Caco-2 (cell line): ENCODE results near the gene PPP6R2. TPM values are rescaled to one million over a fixed set of nuclear protein-coding genes. Genes with fewer than 3 reads are reported as not detected.

Experiments used
- BruUV-seq: library from RNA; stranded (reverse); fragments of 400-500 nt; replicated peaks from 2 replicates; lab custom pipeline; 2021; lab: Mats Ljungman, UMichigan
- CTCF ChIA-PET: fragments of 300-600 bp; sonication (Branson Sonifier 250); formaldehyde crosslinking; loops from one replicate; lab custom pipeline; 2022; ENCODE audit warnings: antibody characterized with exemption; lab: Charles Lee
- POLR2A ChIA-PET: fragments of 300-600 bp; sonication (Branson Sonifier 250); formaldehyde crosslinking; loops from one replicate; lab custom pipeline; 2022; ENCODE audit warnings: antibody characterized with exemption; lab: Charles Lee
- DNase-seq, 2 experiments: peaks; one replicate each; pipeline versions ENCODE4 v3.0.0 to v3.0.0-alpha.2; 2020 to 2022
- H3K27me3 ChIP-seq: replicated peaks from 2 replicates; pipeline ENCODE4 v1.6.0; 2011; ENCODE audit warnings: low read length; ENCODE audit not compliant: control insufficient read depth, insufficient read depth
- H3K36me3 ChIP-seq: 2 replicates; pipeline ENCODE4 v1.5.1; 2011; ENCODE audit warnings: low read length; ENCODE audit not compliant: control insufficient read depth, insufficient read depth
- H3K4me1 ChIP-seq: fragments of 250-450 bp; sonication (Bioruptor Pico); 2 replicates; pipeline ENCODE4 v1.5.1; 2020; ENCODE audit warnings: mild to moderate bottlenecking
- H3K4me3 ChIP-seq: 2 replicates; pipeline ENCODE4 v1.5.1; 2011; ENCODE audit warnings: low read depth, mild to moderate bottlenecking, control low read depth, low read length
- H3K9me3 ChIP-seq: fragments of 250-450 bp; sonication (Bioruptor Pico); 2 replicates; pipeline ENCODE4 v1.5.1; 2020; ENCODE audit warnings: mild to moderate bottlenecking, moderate library complexity
- H3K27ac Mint-ChIP-seq: one replicate; pipeline ENCODE4 v1.8.0; 2022; ENCODE audit warnings: mixed read lengths; ENCODE audit not compliant: unreplicated experiment
- H3K27me3 Mint-ChIP-seq: one replicate; pipeline ENCODE4 v1.8.0; 2022; ENCODE audit warnings: mixed read lengths; ENCODE audit not compliant: insufficient read depth, unreplicated experiment
- H3K36me3 Mint-ChIP-seq: one replicate; pipeline ENCODE4 v1.8.0; 2022; ENCODE audit warnings: mild to moderate bottlenecking, mixed read lengths; ENCODE audit not compliant: insufficient read depth, unreplicated experiment
- H3K4me1 Mint-ChIP-seq: one replicate; pipeline ENCODE4 v1.8.0; 2022; ENCODE audit warnings: low read depth, mixed read lengths; ENCODE audit not compliant: unreplicated experiment
- H3K4me3 Mint-ChIP-seq: one replicate; pipeline ENCODE4 v1.8.0; 2022; ENCODE audit warnings: mild to moderate bottlenecking, moderate library complexity, mixed read lengths; ENCODE audit not compliant: unreplicated experiment
- H3K9me3 Mint-ChIP-seq: one replicate; pipeline ENCODE4 v1.8.0; 2022; ENCODE audit warnings: mixed read lengths; ENCODE audit not compliant: unreplicated experiment
- intact Hi-C: fragments of 100-400 bp; cut with micrococcal nuclease; formaldehyde crosslinking; loops from one replicate; pipeline ENCODE4 v1.10.0; 2022; ENCODE audit not compliant: unreplicated experiment
- total RNA-seq: library from RNA; stranded (reverse); gene quantifications from 2 replicates; pipeline ENCODE4 v1.2.3, GENCODE V29; 2022
- TF ChIP-seq, protein P1 (sequence below), 2 experiments: fragments of 200-600 bp in 1 of 2; IDR thresholded peaks; 1 replicate in 1 of 2; 2 replicates in 1 of 2; pipeline versions ENCODE4 v1.5.1 to v1.8.0; 2011 to 2022; ENCODE audit warnings: antibody characterized with exemption in 1 of 2, control low read depth in 1 of 2, inconsistent platforms in 1 of 2, low read depth in 1 of 2, low read length in 1 of 2, mild to moderate bottlenecking in 1 of 2, moderate library complexity in 1 of 2; ENCODE audit not compliant: insufficient read depth in 1 of 2, severe bottlenecking in 1 of 2, unreplicated experiment in 1 of 2

PPP6R2 gene
- total RNA-seq, 1 experiment from 2014 or later: 60.7 TPM

DNA sequence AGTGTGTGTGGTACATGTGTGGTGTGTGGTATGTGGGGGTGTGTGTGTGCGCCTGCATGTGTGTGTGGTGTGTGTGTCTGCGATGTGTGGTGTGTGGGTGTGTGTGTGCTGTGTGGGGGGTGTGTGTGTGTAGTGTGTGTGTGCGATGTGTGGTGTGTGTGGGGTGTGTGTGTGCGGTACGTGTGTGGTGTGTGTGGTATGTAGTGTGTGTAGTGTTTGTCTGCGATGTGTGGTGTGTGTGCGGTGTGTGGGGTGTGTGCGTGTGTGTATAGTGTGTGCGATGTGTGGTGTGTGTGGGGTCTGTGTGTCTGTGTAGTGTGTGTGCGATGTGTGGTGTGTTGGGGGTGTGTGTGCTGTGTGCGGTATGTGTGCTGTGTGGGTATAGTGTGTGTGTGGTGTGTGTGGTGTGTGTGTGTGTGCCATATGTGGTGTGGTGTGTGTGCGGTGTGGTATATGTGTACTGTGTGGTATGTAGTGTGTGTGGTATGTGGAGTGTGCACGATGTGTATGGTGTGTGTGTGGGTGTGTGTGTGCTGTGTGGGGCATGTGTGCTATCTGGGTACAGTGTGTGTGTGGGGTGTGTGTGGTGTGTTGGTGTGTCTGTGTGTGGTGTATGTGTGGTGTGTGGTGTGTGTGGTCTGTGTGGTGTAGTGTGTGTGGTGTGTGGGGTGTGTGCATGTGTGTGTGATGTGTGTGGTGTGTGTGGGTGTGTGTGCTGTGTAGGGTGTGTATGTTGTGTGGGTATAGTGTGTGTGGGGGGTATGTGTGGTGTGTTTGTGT is 5.7 kb upstream of the PPP6R2 start:
- H3K27me3 Mint-ChIP-seq: no peaks in the 10 kb centered on the region
- ChIA-PET POLR2A (no interaction called here), CTCF (no interaction called here)
- Histone ChIP-seq H3K9me3 (no peaks in the 10 kb centered on the region), H3K27me3 (no peaks in the 10 kb centered on the region), H3K36me3 (no peaks in the 10 kb centered on the region), H3K4me1 (no peaks in the 10 kb centered on the region), H3K4me3 (no peak overlapping the region)
- peaks cover 6% of the 10 kb centered on the region for H3K4me1 Mint-ChIP-seq
- no peak for DNase-seq
- BruUV-seq: no TSS peak
- TF ChIP-seq, protein P1, sequence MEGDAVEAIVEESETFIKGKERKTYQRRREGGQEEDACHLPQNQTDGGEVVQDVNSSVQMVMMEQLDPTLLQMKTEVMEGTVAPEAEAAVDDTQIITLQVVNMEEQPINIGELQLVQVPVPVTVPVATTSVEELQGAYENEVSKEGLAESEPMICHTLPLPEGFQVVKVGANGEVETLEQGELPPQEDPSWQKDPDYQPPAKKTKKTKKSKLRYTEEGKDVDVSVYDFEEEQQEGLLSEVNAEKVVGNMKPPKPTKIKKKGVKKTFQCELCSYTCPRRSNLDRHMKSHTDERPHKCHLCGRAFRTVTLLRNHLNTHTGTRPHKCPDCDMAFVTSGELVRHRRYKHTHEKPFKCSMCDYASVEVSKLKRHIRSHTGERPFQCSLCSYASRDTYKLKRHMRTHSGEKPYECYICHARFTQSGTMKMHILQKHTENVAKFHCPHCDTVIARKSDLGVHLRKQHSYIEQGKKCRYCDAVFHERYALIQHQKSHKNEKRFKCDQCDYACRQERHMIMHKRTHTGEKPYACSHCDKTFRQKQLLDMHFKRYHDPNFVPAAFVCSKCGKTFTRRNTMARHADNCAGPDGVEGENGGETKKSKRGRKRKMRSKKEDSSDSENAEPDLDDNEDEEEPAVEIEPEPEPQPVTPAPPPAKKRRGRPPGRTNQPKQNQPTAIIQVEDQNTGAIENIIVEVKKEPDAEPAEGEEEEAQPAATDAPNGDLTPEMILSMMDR (IDR thresholded peaks at IDR 0.05; ENCODE audit: insufficient read depth in 1 of 2, low read depth in 1 of 2, low read length in 1 of 2, severe bottlenecking in 1 of 2, unreplicated experiment in 1 of 2): no peak
- no peaks in the 10 kb centered on the region for H3K9me3 Mint-ChIP-seq
- no peaks in the 10 kb centered on the region for H3K36me3 Mint-ChIP-seq
- H3K4me3 Mint-ChIP-seq: no peak overlapping the region
- H3K27ac Mint-ChIP-seq: no peak overlapping the region
- intact Hi-C loops: no loop called here

DNA sequence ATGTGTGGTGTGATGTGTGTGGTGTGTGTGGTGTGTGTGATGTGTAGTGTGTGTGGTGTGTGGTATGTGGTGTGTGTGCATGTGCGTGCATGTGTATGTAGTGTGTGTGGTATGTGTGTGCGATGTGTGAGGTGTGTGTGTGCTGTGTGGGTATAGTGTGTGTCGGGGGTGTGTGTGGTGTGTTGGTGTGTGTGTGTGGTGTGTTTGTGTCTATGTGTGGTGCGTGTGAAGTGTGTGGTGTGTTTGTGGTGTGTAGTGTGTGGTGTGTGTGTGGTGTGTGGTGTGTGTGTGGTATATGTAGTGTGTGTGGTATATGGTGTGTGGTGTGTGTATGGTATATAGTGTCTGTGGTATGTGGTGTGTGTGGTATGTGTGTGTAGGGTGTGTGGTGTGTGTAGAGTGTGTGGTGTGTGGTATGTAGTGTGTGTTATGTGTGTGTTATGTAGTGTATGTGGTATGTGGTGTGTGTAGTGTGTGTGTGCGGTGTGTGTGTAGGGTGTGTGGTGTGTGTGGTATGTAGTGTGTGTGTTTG is 5.0 kb upstream of the PPP6R2 start:
- BruUV-seq: no TSS peak
- Mint-ChIP-seq H3K9me3 (no peaks in the 10 kb centered on the region), H3K27me3 (no peaks in the 10 kb centered on the region), H3K36me3 (no peaks in the 10 kb centered on the region), H3K27ac (no peak overlapping the region), H3K4me1 (peaks cover 6% of the 10 kb centered on the region), H3K4me3 (no peak overlapping the region)
- no peaks in the 10 kb centered on the region for H3K27me3 ChIP-seq
- no peaks in the 10 kb centered on the region for H3K36me3 ChIP-seq
- ChIA-PET POLR2A (no interaction called here), CTCF (no interaction called here)
- DNase-seq: no peak
- H3K4me1 ChIP-seq: no peaks in the 10 kb centered on the region
- no peaks in the 10 kb centered on the region for H3K9me3 ChIP-seq
- TF ChIP-seq, protein P1 (IDR thresholded peaks at IDR 0.05; ENCODE audit: insufficient read depth in 1 of 2, low read depth in 1 of 2, low read length in 1 of 2, severe bottlenecking in 1 of 2, unreplicated experiment in 1 of 2): no peak
- intact Hi-C loops: no loop called here
- no peak overlapping the region for H3K4me3 ChIP-seq

DNA sequence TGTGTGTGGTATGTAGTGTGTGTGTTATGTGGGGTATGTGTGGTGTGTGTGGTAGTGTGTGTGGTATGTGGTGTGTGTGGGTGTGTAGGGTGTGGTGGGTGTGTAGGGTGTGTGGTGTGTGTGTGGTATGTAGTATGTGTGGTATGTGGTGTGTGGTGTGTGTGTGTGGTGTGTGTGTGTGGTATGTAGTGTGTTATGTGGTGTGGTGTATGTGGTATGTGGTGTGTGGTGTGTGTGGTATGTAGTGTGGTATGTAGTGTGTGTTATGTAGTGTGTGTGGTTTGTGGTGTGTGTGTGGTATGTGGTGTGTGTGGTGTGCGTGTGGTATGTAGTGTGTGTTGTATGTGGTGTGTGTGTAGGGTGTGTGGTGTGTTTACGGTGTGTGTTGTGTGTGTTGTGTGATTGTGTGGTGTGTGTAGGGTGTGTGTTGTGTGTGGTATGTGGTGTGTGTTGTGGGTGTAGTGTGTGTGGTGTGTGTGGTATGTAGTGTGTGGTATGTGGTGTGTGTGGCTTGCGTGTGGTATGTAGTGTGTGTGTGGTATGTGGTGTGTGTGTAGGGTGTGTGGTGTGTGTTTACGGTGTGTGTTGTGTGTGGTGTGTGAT is 4.2 kb upstream of the PPP6R2 start:
- no TSS peak for BruUV-seq

More for the DNA sequence above, 4.2 kb upstream of the PPP6R2 start:
- Histone ChIP-seq H3K27me3 (no peaks in the 10 kb centered on the region), H3K4me1 (no peaks in the 10 kb centered on the region), H3K4me3 (no peak overlapping the region), H3K9me3 (no peaks in the 10 kb centered on the region), H3K36me3 (no peaks in the 10 kb centered on the region)
- H3K4me1 Mint-ChIP-seq: peaks cover 6% of the 10 kb centered on the region
- intact Hi-C loops: no loop called here
- no peaks in the 10 kb centered on the region for H3K36me3 Mint-ChIP-seq
- H3K4me3 Mint-ChIP-seq: no peak overlapping the region
- H3K9me3 Mint-ChIP-seq: no peaks in the 10 kb centered on the region
- POLR2A ChIA-PET: no interaction called here
- CTCF ChIA-PET: no interaction called here
- DNase-seq: no peak
- no peak overlapping the region for H3K27ac Mint-ChIP-seq
- no peaks in the 10 kb centered on the region for H3K27me3 Mint-ChIP-seq
- TF ChIP-seq, protein P1 (IDR thresholded peaks at IDR 0.05; ENCODE audit: insufficient read depth in 1 of 2, low read depth in 1 of 2, low read length in 1 of 2, severe bottlenecking in 1 of 2, unreplicated experiment in 1 of 2): no peak
